ENCODE results near the gene RIPK4.
"Not testable (repeated sequence)": the region's sequence is repeated elsewhere in the genome, so short reads cannot be mapped to it uniquely, and the experiment has no call there.

RIPK4 gene

DNA sequence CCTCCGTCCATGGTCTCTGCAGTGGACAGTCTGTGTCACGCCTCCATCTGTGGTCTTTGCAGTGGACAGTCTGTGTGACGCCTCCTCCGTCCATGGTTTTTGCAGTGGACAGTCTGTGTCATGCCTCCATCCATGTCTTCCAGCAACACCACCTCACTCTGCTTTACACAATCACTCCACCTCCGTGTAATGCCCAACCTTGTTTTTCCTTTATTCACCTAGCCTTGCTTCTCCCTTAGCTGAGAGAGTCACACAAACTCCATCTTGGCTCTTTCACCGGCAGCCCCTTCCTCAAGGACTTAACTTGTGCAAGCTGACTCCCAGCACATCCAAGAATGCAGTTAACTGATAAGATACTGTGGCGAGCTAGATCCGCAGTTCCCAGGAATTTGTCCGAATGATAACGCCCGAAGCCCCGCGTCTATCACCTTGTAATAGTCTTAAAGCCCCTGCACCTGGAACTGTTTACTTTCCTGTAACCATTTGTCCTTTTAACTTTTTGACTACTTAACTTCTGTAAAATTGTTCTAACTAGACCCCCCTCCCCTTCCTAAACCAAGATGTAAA is 52.5 kb downstream of the RIPK4 start:
- DNase-seq (ENCODE audit: low read depth), result not testable (repeated sequence)

DNA sequence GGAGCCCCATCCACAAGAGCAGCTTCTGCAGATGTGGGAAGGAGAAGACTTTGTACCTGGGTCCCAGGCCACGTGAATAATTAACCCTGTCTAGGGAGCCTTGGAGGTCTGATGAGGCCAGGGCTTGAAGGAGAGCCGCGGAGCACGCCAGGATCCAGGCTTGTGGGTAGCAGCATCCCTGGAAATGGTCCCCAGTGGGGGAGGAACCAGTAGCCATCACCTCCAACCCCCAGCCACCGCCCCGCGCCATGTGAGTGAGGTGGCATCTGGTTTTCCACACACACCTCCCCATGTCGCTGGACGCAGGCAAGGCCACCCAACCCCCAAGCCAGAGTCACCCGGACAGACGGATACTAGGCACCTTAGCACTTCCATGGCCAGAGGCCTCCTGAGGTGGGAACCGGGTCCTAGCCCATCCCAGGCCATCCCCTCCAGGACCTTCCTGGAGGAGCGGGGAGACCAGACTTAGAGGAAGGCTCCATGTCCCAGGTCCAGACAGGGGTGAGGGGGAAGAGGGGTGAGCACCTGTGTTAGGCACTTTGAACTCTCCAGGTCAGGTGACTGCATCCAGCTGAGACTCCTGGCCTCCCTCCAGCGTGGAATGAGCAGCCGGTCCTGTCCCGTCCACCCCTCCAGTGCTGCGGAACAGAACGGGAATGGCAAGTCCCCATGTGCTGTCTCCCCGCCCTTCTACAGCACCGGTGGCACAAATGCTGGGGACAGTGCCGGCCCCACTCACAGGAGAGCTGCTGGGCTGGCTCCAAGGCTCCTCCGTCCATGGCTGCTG is 53.2 kb downstream of the RIPK4 start:
- DNase-seq (ENCODE audit: low read depth), result no peak

DNA sequence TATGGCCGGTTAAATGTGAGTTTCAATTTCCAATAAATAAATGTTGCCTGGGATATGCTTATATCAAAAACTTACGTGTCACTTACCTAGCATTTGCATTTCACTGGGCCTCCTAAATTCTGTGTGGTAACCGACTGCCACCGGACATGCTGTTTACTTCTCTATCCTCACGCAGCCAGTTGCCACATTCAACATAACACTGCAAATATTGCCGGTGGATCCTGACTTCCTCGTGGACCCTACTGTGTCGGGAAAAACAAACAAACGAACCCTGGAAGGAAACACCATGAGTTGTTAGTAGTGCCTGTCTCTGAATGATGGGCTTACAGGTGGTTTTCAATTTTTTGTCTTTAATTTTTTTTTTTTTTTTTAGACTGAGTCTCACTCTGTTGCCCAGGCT is 54.1 kb downstream of the RIPK4 start:
- no peak for DNase-seq (ENCODE audit: low read depth)

DNA sequence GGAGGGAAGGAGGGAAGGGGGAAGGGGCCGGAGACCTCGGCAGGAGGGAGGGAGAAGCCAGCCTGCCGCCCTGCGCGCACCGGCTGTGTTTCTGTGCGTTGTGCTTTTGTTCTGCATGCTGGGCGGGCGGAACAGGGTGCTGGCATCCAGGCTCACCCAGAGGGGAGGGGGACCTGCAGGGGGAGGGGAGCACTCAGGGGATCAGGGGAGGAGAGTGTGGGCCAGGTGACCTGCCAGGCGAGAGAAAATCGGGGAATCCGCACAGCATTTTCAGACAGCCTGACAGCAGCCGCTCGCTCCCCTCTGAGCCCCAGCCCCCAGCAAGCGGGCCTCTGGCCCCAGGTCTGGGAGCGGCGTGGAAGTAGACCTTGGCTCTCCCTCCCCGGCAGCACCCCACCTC is 54.7 kb downstream of the RIPK4 start:
- DNase-seq (ENCODE audit: low read depth), result no peak

DNA sequence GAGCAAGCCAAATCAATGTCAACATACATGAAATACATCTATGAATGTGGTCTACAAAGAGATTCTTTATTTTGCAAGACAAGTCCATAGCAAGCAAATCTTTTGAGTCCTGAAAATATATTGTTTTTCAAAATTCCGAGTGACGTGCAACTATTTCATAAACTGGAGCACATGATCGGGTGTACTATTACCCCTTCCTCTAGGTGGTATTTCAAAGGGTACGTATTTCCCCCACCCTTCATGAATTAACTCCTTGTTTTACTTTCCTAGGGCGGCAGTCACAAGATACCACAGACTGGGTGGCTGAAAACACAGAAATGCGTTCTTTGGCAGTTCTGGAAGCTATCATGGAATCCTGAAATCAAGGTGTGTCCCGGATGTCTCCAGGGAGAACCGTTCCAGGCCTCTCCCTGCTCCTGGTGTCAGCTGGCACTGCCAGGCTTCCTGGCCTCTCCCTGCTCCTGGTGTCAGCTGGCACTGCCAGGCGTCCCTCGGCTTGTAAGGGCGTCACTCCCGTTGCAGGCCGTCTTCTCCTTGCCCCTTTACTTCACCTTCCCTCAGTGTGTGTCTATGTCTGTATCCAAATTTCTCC is 55.3 kb downstream of the RIPK4 start:
- DNase-seq (ENCODE audit: low read depth), result no peak

DNA sequence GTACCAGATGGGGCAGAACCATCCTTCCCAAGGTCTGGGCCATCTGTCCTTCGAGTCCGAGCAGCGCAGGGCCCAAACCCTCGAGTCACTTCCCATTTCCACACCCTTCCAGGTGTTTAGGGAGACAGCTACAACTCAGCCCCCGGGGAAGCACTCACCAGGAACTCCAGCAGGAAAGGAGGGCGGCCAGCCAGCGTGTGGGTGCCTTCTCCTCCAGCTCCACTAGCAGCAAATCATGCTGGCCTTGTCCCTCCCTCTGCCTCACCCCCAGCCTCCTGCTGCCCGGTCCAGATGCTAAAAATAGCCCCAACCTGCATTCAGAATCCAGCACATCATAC is 56.1 kb downstream of the RIPK4 start:
- DNase-seq (ENCODE audit: low read depth), result no peak

DNA sequence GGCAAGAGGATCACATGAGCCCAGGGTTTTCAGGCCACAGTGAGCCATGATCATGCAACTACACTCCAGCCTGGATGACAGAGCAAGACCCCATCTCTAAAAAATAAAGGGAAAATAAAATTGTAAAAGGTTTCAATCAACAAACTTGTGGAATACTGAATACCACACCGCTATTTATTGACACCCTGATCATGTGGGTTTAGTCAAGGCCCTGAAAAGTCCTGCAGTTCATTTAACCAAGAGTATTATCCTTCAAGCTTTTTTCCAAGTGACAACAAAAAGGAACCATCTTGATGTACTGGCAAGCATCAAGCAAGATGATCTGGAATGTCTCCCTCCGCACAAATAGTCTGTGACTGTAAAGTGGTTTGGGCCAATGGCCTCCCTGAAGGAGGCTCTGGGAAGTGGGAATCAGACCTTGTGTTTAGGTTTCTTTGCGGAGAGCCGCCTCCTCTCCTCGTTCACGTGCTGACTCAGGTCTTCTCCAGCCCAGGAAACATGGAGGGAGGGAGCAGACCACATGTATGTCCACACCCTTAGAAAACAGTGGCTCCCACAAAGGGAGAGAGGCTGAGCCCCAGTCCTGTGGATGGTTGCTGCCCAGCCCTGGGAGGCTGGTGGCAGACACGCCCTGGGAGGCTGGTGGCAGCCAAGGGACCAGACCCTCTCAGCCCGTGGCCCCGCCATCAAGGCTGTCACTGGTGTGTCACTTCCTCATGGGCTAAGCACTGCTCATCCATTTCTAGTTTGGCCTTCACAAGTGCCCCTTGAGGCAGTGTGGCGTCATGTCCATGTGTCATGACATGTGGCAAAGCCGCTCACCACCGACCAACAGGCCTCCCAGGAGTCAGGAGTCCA is 56.7 kb downstream of the RIPK4 start:
- no peak for DNase-seq (ENCODE audit: low read depth)

DNA sequence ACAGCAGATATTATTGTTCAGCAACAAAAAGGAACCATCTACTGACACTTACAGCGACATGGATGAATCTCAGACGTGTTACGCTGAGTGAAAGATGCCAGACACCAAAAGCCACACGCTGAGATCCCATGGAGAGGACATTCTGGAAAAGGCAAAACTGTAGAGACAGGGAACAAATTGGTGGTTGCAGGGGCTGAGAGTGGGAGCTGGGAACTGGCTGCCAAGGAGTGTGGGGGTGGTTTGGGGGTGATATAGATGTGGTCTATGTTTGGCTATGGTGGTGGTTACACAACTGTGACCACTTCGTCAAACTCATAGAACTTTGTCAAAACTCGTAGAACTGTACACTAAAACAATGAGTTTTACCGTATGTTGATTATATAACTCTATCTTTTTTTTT is 57.7 kb downstream of the RIPK4 start:
- no peak for DNase-seq (ENCODE audit: low read depth)

DNA sequence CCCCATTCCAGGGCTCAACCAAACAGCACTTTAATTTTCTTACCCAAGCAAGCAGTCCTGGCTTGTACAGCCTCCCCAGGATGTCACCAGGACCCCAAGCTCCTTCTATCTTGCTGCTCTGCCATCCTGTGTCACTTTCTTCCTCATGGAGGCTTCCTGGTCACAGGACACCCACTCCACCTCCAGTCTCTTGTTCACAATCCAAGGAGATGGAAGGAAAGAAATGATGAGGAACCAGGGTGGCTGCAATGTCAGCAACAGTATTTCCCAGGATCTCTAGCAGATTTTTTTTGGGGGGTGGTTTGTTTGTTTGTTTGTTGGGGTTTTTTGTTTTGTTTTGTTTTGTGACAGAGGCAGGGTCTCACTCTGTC is 58.9 kb downstream of the RIPK4 start:
- DNase-seq (ENCODE audit: low read depth), result no peak

DNA sequence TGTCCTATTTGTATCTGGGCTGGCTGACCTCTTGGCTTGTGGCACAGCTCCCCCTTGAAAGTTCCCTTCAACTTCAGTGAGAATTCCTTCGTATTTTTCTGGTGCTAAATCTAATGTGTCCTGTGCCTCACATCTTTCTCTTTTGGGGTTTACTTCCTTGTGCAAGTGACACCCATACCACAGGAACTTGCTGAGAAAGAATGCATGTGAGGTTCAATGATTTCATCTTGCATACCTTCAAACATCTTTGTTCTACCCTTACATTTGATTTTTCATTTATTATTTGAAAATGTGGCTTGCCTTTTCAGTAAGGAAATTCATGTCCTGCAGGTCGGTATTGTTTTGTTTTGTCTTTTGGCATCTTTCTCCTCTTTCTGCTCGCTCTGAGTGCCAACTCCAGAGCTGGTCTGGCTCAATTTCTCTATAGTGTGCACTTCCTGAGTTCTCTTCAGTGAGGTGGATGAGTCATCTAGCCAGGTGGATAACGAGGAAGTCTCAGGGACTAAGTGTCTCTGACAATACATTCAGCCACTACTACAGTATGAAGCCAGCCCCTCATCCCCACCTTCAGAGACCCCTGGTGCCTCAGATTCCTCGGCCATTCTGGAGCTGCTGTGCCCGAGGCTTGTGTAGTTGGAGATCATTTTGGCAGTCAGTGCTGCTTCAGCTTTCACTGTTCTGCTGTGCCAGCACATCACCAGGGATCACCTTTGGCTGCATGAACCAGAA is 59.5 kb downstream of the RIPK4 start:
- DNase-seq (ENCODE audit: low read depth), result no peak

DNA sequence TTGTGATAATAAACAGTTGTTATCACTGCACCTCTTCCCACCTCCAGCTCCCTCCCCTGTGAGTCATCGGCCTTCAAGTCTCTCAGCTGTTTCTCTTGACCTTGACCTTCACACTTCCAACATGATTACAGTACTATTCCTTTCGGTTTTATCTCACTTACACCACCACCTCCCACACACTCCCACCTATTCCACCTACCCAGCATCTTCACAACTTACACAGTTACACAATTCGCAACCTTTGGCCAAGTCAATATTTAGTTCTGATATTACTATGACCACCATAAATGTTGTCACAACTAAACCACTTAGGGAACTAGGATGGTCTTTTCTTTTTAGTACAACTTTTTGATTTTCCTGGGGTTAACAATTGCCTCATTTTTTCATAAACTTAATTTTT is 60.2 kb downstream of the RIPK4 start:
- DNase-seq (ENCODE audit: low read depth), result no peak

DNA sequence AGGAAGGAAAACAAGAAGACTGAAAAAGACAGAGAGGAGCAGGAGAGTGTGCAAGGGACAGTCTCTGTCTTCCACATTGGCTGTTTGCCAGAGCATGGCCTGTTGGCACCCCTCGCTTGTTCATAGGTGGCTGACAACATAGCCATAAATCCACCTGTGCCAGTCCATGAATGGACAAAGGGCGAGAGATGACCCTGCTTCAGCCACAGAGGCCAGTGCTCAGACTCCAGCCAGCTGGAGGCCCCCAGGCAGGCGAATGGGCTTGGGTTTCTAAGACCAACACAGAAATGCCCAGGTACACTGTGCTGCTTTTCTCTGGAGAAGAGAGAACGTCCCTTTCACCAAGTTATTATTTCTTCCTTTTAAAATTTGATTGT is 60.6 kb downstream of the RIPK4 start:
- no peak for DNase-seq (ENCODE audit: low read depth)

DNA sequence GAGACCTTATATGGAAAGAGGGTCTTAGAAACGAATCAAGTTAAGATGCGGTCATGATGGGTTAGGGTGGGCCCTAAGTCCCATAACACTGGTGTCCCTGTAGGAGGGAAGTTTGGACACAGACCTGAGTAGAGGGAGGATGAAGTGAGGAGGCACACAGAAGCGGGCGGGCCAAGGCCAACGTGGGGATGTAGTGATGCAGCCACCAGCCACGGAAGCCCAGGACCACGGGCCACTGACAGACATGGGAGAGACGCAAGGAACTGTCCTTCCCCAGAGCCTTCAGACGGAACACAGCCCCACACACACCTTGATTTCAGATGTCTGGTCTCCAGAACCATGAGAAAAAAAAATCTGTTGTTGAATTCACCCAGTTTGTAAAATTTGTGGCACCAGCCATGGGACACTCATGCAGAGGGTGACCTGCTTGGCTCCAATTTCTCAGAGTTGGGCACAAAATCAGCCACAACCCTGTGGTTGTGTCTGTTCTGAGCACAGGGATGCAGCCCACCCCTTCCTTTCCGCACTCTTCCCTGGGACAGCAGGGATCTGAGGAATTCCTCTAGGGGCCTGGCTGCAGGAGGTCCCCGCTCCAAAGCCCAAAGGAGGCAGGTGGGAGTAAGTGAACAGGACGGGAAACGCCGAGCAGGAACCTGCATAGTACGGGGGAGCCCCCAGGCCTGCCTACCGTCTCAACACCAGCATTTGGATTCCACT is 61.1 kb downstream of the RIPK4 start:
- no peak for DNase-seq (ENCODE audit: low read depth)

DNA sequence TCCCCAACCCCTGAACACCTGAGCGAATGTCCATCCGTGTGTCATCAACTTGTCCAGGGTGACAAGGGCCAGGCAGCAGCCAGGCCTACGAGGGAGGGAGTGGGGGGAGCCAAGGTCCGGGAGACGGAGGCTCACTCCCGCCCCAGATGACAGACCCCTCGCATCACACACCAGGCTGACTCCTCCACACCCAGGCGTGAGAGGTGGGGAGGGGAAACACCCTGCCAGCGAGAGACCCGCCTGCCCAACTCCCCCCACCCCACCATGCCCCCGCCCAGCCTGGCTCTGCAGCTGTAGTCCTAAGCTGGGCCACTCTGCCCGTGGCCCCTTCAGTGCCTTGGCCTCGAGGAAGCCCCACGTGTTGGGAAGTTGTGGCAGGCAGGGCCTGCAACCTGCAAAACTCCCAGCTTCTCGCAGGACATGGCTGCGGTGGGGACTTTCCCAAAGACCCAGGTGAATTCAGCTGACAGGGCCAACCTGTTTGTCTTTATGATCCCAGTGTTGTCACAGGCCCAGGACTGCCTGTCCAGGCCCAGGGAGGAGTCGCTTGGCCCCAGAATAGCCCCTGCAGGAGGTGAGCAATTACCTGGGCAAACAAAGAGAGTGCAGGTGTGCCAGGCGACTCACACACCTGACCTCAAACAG is 62.9 kb downstream of the RIPK4 start:
- no peak for DNase-seq (ENCODE audit: low read depth)

DNA sequence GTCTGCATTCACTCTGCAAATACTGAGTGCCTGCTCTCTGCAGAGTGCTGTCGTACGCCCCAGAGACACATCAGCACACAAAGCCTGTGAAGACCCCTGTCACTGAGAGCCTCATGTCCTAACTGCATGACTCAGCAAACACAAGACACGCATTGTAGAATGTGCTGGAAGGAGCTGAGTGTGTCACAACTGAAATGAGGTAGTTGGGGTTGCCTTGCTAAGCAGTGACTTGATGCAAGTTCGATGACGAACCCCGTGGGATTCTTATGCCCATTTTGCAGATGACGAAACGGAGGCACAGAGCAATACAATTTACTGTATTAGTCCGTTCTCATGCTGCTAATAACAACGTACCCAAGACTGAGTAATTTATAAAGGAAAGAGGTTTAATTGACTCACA is 65.1 kb downstream of the RIPK4 start:
- DNase-seq (ENCODE audit: low read depth), result no peak

DNA sequence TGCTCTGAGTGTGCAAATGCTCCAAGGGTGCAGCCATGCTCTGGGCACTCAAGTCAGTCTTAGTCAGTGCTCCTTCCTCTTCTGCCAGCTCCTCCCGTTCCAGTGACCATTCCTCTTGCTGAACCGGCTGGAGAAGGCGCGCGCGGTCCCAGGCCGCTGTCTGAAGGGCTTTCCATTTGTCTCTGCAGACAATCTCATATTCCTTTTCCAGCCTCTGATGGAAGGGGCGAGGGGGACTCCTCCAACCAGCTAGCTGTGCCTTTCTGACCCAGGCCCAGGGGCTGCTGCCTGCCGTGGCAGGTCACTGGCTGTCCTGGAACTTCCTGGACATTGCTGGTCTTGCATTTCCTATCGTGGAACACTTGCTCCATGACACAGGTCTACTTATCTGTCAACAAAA is 67.5 kb downstream of the RIPK4 start:
- DNase-seq (ENCODE audit: low read depth), result no peak

DNA sequence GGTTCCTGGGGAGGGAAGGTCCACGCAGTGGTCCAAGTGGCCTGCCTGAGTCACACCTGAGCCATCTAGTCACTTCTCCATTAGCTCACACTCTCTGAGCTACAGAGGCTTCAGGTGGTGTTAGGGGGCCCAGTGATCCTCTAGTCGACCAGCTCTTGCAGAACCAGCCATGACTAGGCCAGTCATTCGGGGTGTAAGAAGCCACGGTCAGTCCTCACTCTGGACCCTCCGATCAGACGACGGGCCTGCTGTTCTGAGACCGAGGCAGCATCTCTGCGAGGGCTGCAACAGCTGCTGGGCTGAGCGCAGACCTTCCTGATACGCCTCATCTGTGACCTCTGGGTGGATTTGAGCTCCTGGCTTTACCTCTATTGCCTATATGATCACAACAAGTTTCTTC is 68.8 kb downstream of the RIPK4 start:
- DNase-seq (ENCODE audit: low read depth), result no peak

DNA sequence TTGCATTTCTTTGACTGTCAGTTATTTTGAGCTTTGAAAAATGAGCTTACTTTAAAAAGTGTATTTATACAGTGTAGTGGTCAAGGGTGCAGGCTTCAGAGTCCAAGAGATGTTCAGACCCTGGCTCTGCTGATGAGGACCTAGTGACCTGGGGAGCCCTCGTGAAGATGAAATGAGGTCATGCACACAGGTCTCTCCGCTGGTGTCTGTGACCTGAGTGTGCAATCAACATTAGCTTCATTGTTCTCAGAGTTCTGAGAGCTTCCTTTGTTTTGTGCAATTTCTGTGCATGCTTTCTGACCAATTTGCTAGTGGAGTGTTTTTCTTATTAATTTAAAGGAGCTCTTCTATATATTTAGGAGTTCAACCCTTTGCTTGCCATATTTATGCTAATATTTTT is 71.3 kb downstream of the RIPK4 start:
- no peak for DNase-seq (ENCODE audit: low read depth)

DNA sequence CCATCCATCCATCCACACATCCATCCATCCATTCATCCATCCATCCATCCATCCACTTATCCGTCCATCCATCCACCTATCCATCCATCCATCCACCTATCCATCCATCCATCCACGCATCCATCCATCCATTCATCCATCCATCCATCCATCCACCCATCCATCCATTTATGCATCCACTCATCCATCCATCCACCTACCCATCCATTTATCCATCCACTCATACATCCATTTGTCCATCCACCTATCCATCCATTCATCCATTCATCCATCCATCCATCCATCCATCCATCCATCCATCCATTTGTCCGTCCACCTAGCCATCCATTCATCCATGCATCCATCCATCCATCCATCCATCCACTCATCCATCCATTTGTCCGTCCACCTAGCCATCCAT is 72.8 kb downstream of the RIPK4 start:
- DNase-seq (ENCODE audit: low read depth), result not testable (repeated sequence)

DNA sequence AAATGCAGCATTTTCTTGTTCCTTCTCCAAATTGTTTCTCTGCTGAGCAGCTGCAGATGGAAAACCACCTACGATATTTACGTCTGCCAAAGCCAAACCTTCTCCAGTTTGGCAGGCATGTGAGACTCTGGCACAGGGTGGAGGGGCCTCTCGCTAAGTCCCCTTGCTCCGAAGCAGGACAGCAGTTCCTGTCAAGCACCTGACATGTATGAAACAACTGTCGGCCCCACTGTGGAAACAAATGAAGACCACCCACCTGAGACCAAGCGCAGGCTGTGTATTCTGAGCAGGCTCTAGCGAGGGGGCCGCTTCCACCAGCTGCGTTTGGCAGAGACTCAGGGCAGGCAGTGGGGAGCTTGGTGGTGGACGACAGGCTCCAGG is 74.7 kb downstream of the RIPK4 start:
- DNase-seq (ENCODE audit: low read depth), result no peak
